GM23338 (cell line): ENCODE results near the gene SPAG16. TPM values are rescaled to one million over a fixed set of nuclear protein-coding genes. Genes with fewer than 3 reads are reported as not detected.

ENCODE experiments used
- ATAC-seq: fragments of 200-7000 bp; cut with Tn5 transposase; 3 replicates; pipeline ENCODE4 v1.9.1; 2020
- DNase-seq: peaks from one replicate; pipeline ENCODE4 v3.0.0-alpha.2; 2015; ENCODE audit warnings: low spot score
- H2AFZ ChIP-seq: fragments of 200-600 bp; sonication (generic); 2 replicates; pipeline ENCODE4 v1.8.0; 2016; ENCODE audit warnings: antibody characterized with exemption, mild to moderate bottlenecking, moderate library complexity
- H3F3A ChIP-seq: fragments of 200-600 bp; sonication (generic); replicated peaks from 2 replicates; pipeline ENCODE4 v1.8.0; 2017; ENCODE audit warnings: antibody characterized with exemption, mixed run types, low read depth
- H3K27ac ChIP-seq: fragments of 200-600 bp; sonication (generic); 2 replicates; pipeline ENCODE4 v1.6.1; 2016; ENCODE audit warnings: low read depth
- H3K27me3 ChIP-seq: fragments of 200-600 bp; sonication (generic); 2 replicates; pipeline ENCODE4 v1.8.0; 2016; ENCODE audit warnings: mild to moderate bottlenecking, mixed run types, moderate library complexity; ENCODE audit not compliant: insufficient read depth
- H3K36me3 ChIP-seq: fragments of 200-600 bp; sonication (generic); 2 replicates; pipeline ENCODE4 v1.8.0; 2016; ENCODE audit warnings: mild to moderate bottlenecking; ENCODE audit not compliant: insufficient read depth
- H3K4me1 ChIP-seq: fragments of 200-600 bp; sonication (generic); 2 replicates; pipeline ENCODE4 v1.8.0; 2016; ENCODE audit warnings: mild to moderate bottlenecking, moderate library complexity; ENCODE audit not compliant: insufficient read depth
- H3K4me2 ChIP-seq: fragments of 200-600 bp; sonication (generic); 2 replicates; pipeline ENCODE4 v1.7.1; 2017; ENCODE audit warnings: mixed run types
- H3K4me3 ChIP-seq: fragments of 200-600 bp; sonication (generic); 2 replicates; pipeline ENCODE4 v1.6.1; 2016; ENCODE audit warnings: mixed run types
- H3K79me2 ChIP-seq: fragments of 200-600 bp; sonication (generic); replicated peaks from 2 replicates; pipeline ENCODE4 v1.8.0; 2017; ENCODE audit warnings: mild to moderate bottlenecking; ENCODE audit not compliant: insufficient read depth
- H3K9me2 ChIP-seq: fragments of 200-600 bp; sonication (generic); 2 replicates; pipeline ENCODE4 v1.8.0; 2017; ENCODE audit not compliant: insufficient read depth
- H4K20me1 ChIP-seq: fragments of 200-600 bp; sonication (generic); replicated peaks from 2 replicates; pipeline ENCODE4 v1.8.0; 2017; ENCODE audit warnings: mild to moderate bottlenecking; ENCODE audit not compliant: insufficient read depth
- H3K27ac Mint-ChIP-seq: 2 replicates; pipeline ENCODE4 v1.8.0; 2020; ENCODE audit warnings: inconsistent platforms, mild to moderate bottlenecking, moderate library complexity, mixed read lengths
- H3K27me3 Mint-ChIP-seq: 3 replicates; pipeline ENCODE4 v1.8.0; 2022; ENCODE audit warnings: low read depth, mild to moderate bottlenecking, moderate library complexity, mixed read lengths, inconsistent platforms; ENCODE audit not compliant: insufficient read depth, poor library complexity
- H3K36me3 Mint-ChIP-seq: 3 replicates; pipeline ENCODE4 v1.8.0; 2021; ENCODE audit warnings: low read depth, mild to moderate bottlenecking, inconsistent platforms, moderate library complexity, mixed read lengths
- H3K4me1 Mint-ChIP-seq: 3 replicates; pipeline ENCODE4 v1.8.0; 2020; ENCODE audit warnings: mild to moderate bottlenecking, inconsistent platforms, mixed read lengths
- H3K4me3 Mint-ChIP-seq: 3 replicates; pipeline ENCODE4 v1.8.0; 2021; ENCODE audit warnings: moderate library complexity, mild to moderate bottlenecking, inconsistent platforms, mixed read lengths
- H3K9me3 Mint-ChIP-seq: 3 replicates; pipeline ENCODE4 v1.8.0; 2020; ENCODE audit warnings: moderate library complexity, mild to moderate bottlenecking, inconsistent platforms, mixed read lengths
- CREB1 ChIP-seq: fragments of 250-450 bp; sonication (Bioruptor Pico); IDR thresholded peaks from 2 replicates; pipeline ENCODE4 v1.5.0; 2020; ENCODE audit warnings: low read depth, mild to moderate bottlenecking, moderate library complexity
- CTCF ChIP-seq, 2 experiments: fragments of 200-600 bp in 1 of 2; sonication (generic) in 1 of 2; conservative IDR thresholded peaks; 2 replicates each; pipeline versions ENCODE4 v1.5.1 to v1.6.1; 2016 to 2017; ENCODE audit warnings: antibody characterized with exemption in 2 of 2, low read depth in 2 of 2, mild to moderate bottlenecking in 2 of 2, moderate library complexity in 1 of 2
- EZH2 ChIP-seq: fragments of 200-600 bp; sonication (generic); IDR thresholded peaks from one replicate; pipeline ENCODE4 v1.8.0; 2017; ENCODE audit warnings: antibody characterized with exemption, mild to moderate bottlenecking, low read depth; ENCODE audit not compliant: unreplicated experiment
- EZH2phosphoT487 ChIP-seq: fragments of 200-600 bp; sonication (generic); IDR thresholded peaks from one replicate; pipeline ENCODE4 v1.8.1; 2018; ENCODE audit warnings: antibody characterized with exemption; ENCODE audit not compliant: unreplicated experiment
- JUNB ChIP-seq: IDR thresholded peaks from one replicate; pipeline ENCODE4 v1.6.1; 2016; ENCODE audit warnings: antibody characterized with exemption; ENCODE audit not compliant: unreplicated experiment
- NANOG ChIP-seq: IDR thresholded peaks from 2 replicates; pipeline ENCODE4 v1.6.1; 2016; ENCODE audit warnings: antibody characterized with exemption, borderline replicate concordance
- POLR2AphosphoS5 ChIP-seq: IDR thresholded peaks from 2 replicates; pipeline ENCODE4 v1.6.1; 2016; ENCODE audit warnings: antibody characterized with exemption, low read depth
- REST ChIP-seq: IDR thresholded peaks from one replicate; pipeline ENCODE4 v1.6.1; 2018; ENCODE audit warnings: antibody characterized with exemption; ENCODE audit not compliant: unreplicated experiment
- STAT1 ChIP-seq: IDR thresholded peaks from one replicate; pipeline ENCODE4 v1.6.1; 2016; ENCODE audit warnings: antibody characterized with exemption; ENCODE audit not compliant: unreplicated experiment
- ZNF114 ChIP-seq: fragments of 250-450 bp; sonication (Bioruptor Pico); IDR thresholded peaks from 2 replicates; pipeline ENCODE4 v1.5.0; 2020; ENCODE audit warnings: mild to moderate bottlenecking, moderate library complexity
- ZNF331 ChIP-seq: fragments of 250-450 bp; sonication (Bioruptor Pico); IDR thresholded peaks from 2 replicates; pipeline ENCODE4 v1.5.0; 2020; ENCODE audit warnings: low read depth, mild to moderate bottlenecking, moderate library complexity
- ZNF462 ChIP-seq: fragments of 250-450 bp; sonication (Bioruptor Pico); IDR thresholded peaks from 2 replicates; pipeline ENCODE4 v1.5.0; 2020; ENCODE audit warnings: mild to moderate bottlenecking, moderate library complexity
- polyA plus RNA-seq: library from polyadenylated mRNA; unstranded; fragments of >200 nt; fragmentation: Nextera tagmentation; extraction: Ambion mirVana; gene quantifications from 2 replicates; pipeline ENCODE4 v1.2.1, GENCODE V29; 2016
- total RNA-seq: library from RNA; depleted of rRNA; stranded (reverse); fragments of >200 nt; shearing (Covaris generic); gene quantifications from 2 replicates; pipeline ENCODE4 v1.2.3, GENCODE V29; 2014
- TF ChIP-seq, protein P1 (sequence below): IDR thresholded peaks from 2 replicates; pipeline ENCODE4 v1.6.1; 2016; ENCODE audit warnings: antibody characterized with exemption

The SPAG16 gene
- total and polyA plus RNA-seq, 2 experiments from 2014 or later, result 19.7 to 47.8 TPM

DNA sequence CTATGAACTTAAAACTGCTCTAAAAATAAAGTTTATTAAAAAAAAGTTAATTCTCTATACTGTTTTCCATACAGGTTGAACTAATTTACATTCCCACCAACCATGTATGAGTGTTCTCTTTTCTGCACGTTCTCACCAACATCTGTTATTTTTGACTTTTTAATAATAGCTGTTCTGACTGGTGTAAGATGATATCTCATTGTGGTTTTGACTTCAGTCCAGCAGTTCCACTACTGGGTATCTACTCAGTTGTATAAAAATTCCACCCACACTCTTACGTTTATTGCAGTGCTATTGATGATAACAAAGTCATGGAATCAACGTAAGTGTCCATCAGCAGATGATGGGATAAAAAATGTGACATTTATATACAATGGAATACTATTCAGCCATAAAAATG lies 33.7 kb downstream of the SPAG16 start:
- Histone ChIP-seq H3K27me3 (no peaks in the 10 kb centered on the region), H3F3A (no peaks in the 10 kb centered on the region), H4K20me1 (no peaks in the 10 kb centered on the region), H2AFZ (no peak overlapping the region), H3K4me3 (no peak overlapping the region), H3K4me1 (no peaks in the 10 kb centered on the region), H3K4me2 (no peak overlapping the region), H3K79me2 (no peaks in the 10 kb centered on the region), H3K27ac (no peak overlapping the region), H3K36me3 (no peaks in the 10 kb centered on the region), H3K9me2 (no peaks in the 10 kb centered on the region)
- Mint-ChIP-seq H3K36me3 (peaks cover 17% of the 10 kb centered on the region; the same call in 2 of the 3 replicates), H3K4me3 (no peak overlapping the region), H3K27me3 (peaks cover 2% of the 10 kb centered on the region), H3K27ac (no peak overlapping the region), H3K4me1 (no peaks in the 10 kb centered on the region; the same call in 2 of the 3 replicates), H3K9me3 (no peaks in the 10 kb centered on the region)
- DNase-seq, result no peak
- TF ChIP-seq CREB1 (CRISPR knock-in tag) (no peak), CTCF (conservative IDR thresholded peaks at IDR 0.05; ENCODE audit: low read depth in 2 of 2) (no peak), ZNF462 (CRISPR knock-in tag) (no peak), NANOG (no peak), EZH2 (no peak), POLR2AphosphoS5 (no peak), ZNF114 (CRISPR knock-in tag) (no peak), REST (no peak), JUNB (no peak), EZH2phosphoT487 (no peak), ZNF331 (no peak), STAT1 (no peak)
- TF ChIP-seq, protein P1, sequence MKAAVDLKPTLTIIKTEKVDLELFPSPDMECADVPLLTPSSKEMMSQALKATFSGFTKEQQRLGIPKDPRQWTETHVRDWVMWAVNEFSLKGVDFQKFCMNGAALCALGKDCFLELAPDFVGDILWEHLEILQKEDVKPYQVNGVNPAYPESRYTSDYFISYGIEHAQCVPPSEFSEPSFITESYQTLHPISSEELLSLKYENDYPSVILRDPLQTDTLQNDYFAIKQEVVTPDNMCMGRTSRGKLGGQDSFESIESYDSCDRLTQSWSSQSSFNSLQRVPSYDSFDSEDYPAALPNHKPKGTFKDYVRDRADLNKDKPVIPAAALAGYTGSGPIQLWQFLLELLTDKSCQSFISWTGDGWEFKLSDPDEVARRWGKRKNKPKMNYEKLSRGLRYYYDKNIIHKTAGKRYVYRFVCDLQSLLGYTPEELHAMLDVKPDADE, result no peak
- ATAC-seq, result no peak
